Measurements from ENCODE around the gene NXNL1. TPM values are rescaled to one million over a fixed set of nuclear protein-coding genes. Genes with fewer than 3 reads are reported as not detected.

The NXNL1 gene
- total RNA-seq, 1 donor from 2014 or later: not detected

- peaks cover 12% of the 10 kb centered on the region for H3K36me3 ChIP-seq
- ATAC-seq (no peak), DNase-seq (no peak)
- no peaks in the 10 kb centered on the region for H3K9me3 ChIP-seq
- H3K4me1 ChIP-seq: peaks cover 14% of the 10 kb centered on the region
- H3K4me3 ChIP-seq: no peak overlapping the region
- no peak overlapping the region for H3K27ac ChIP-seq
- no peak for TF ChIP-seq CTCF (IDR thresholded peaks at IDR 0.05)
- intact Hi-C loops (cut with DNase I): no loop called here
- no peaks in the 10 kb centered on the region for H3K27me3 ChIP-seq (ENCODE audit: low read depth)
These were observed 38.8 kb downstream of the NXNL1 start for GRCh38 chr19:17421942-17422341.

- Histone ChIP-seq H3K27ac (peak overlapping the region; percentile 78), H3K9me3 (no peaks in the 10 kb centered on the region), H3K27me3 (ENCODE audit: low read depth) (no peaks in the 10 kb centered on the region), H3K4me3 (peak overlapping the region; percentile 79), H3K36me3 (peaks cover 12% of the 10 kb centered on the region), H3K4me1 (peaks cover 14% of the 10 kb centered on the region)
- TF ChIP-seq CTCF (IDR thresholded peaks at IDR 0.05): peak; percentile 37
- peak; percentile 62 for DNase-seq
- peak; percentile 59 for ATAC-seq
- intact Hi-C loops (cut with DNase I): no loop called here
These were observed 40.2 kb downstream of the NXNL1 start for GRCh38 chr19:17420475-17420924.

GRCh38 chr19:17419621-17420474, 40.9 kb downstream of the NXNL1 start, which contains the start of gene MVB12A:
MVB12A (plus strand) TSS chr19:17420047; CDS start chr19:17420136, 89 bp downstream.
- DNase-seq (peak; percentile 99), ATAC-seq (peak; percentile 98 to 99)
- Histone ChIP-seq H3K9me3 (no peaks in the 10 kb centered on the region), H3K27ac (peak within 1 kb of the TSS; percentile 78), H3K4me3 (peak within 1 kb of the TSS; percentile 79), H3K27me3 (ENCODE audit: low read depth) (no peaks in the 10 kb centered on the region), H3K36me3 (peaks cover 12% of the 10 kb centered on the region), H3K4me1 (peaks cover 14% of the 10 kb centered on the region)
- intact Hi-C loops (cut with DNase I): no loop called here
- TF ChIP-seq CTCF (IDR thresholded peaks at IDR 0.05): no peak

DNA sequence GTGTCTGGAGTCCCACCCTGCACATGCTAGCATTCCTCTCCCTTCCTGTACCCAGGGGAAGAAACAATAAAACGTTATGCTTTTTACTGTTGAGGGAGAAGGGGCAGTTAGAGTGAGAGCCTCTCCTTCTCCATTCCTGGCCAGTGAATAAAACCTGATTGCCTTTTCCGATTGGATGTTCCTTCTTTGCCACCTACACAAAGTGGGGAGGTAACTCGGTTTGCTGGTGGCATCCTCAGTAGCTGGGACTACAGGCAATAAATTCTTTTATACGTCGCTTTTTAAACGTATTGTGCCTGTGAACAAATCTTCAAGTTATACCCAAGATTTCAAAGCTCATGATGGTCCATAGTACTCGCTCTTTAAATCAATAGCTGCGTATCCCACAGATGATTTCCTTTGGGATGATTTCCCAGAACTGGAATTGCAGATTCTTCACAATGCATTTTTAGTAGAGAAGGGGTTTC, 41.5 kb downstream of the NXNL1 start:
- Histone ChIP-seq H3K4me3 (peak overlapping the region; percentile 79), H3K27me3 (ENCODE audit: low read depth) (no peaks in the 10 kb centered on the region), H3K36me3 (peaks cover 19% of the 10 kb centered on the region), H3K9me3 (no peaks in the 10 kb centered on the region), H3K4me1 (peaks cover 14% of the 10 kb centered on the region), H3K27ac (peak overlapping the region; percentile 78)
- ATAC-seq (no peak), DNase-seq (no peak)
- no peak for TF ChIP-seq CTCF (IDR thresholded peaks at IDR 0.05)
- intact Hi-C loops (cut with DNase I): no loop called here

GRCh38 chr19:17418710-17419109, 42.0 kb downstream of the NXNL1 start:
- ATAC-seq (no peak), DNase-seq (no peak)
- no peaks in the 10 kb centered on the region for H3K9me3 ChIP-seq
- no peak overlapping the region for H3K4me3 ChIP-seq
- H3K4me1 ChIP-seq: peaks cover 19% of the 10 kb centered on the region
- intact Hi-C loops (cut with DNase I): no loop called here
- no peak for TF ChIP-seq CTCF (IDR thresholded peaks at IDR 0.05)
- peaks cover 18% of the 10 kb centered on the region for H3K36me3 ChIP-seq
- H3K27me3 ChIP-seq (ENCODE audit: low read depth): no peaks in the 10 kb centered on the region
- peak overlapping the region; percentile 78 for H3K27ac ChIP-seq

All from lower lobe of right lung (tissue), 2 donors.